Right ventricle myocardium superior (tissue), 1 donor: ENCODE results near the gene SIRPB1. TPM values are rescaled to one million over a fixed set of nuclear protein-coding genes. Genes with fewer than 3 reads are reported as not detected.
"Not testable (repeated sequence)": the region's sequence is repeated elsewhere in the genome, so short reads cannot be mapped to it uniquely, and the experiment has no call there.

Experiments
- ATAC-seq: fragments of 200-7000 bp; cut with Tn5 transposase; one replicate; pipeline ENCODE4 v1.9.1; 2020; ENCODE audit warnings: mild to moderate bottlenecking; ENCODE audit not compliant: poor library complexity
- DNase-seq: peaks from one replicate; pipeline ENCODE4 v3.0.0-alpha.2; 2020
- intact Hi-C: fragments of 100-400 bp; cut with DNase I; formaldehyde crosslinking; loops from one replicate; pipeline ENCODE4 v1.11.2; 2022
- total RNA-seq: library from RNA; stranded (reverse); fragmentation: NEBNext Ultra II Directional; extraction: Animal tissue kit (Norgen Biotek cat#: 25700); gene quantifications from one replicate; pipeline ENCODE4 v1.2.1, GENCODE V29; 2021
- donor health status: DM: no; HTN: yes; CAD: no; lungs with severe emphysema.

The SIRPB1 gene
- total RNA-seq, 1 donor from 2014 or later, result 0.35 TPM

GRCh38 chr20:1644101-1644962, 24.5 kb upstream of the SIRPB1 start:
- intact Hi-C loops, result no loop called here
- no peak for DNase-seq

GRCh38 chr20:1638643-1639042, 18.8 kb upstream of the SIRPB1 start:
- intact Hi-C loops, ATAC-seq, DNase-seq: not testable (repeated sequence)

More at GRCh38 chr20:1644101-1644962, 24.5 kb upstream of the SIRPB1 start:
- no peak for ATAC-seq

- ATAC-seq (no peak), DNase-seq (no peak)
- intact Hi-C loops, result no loop called here
These were observed 17.9 kb upstream of the SIRPB1 start for GRCh38 chr20:1637755-1638154.

GRCh38 chr20:1637226-1637625, 17.4 kb upstream of the SIRPB1 start:
- intact Hi-C loops, result no loop called here
- DNase-seq (no peak), ATAC-seq (no peak)

GRCh38 chr20:1636621-1637020, 16.8 kb upstream of the SIRPB1 start:
- intact Hi-C loops, result no loop called here
- no peak for ATAC-seq
- no peak for DNase-seq

GRCh38 chr20:1635291-1635979, 15.6 kb upstream of the SIRPB1 start:
- DNase-seq (no peak), ATAC-seq (no peak)
- intact Hi-C loops, result no loop called here

- DNase-seq (no peak), ATAC-seq (no peak)
- intact Hi-C loops, result no loop called here
These were observed 13.7 kb upstream of the SIRPB1 start for GRCh38 chr20:1633535-1633934.

- intact Hi-C loops, result no loop called here
- DNase-seq (no peak), ATAC-seq (no peak)
These were observed 12.4 kb upstream of the SIRPB1 start for GRCh38 chr20:1632178-1632577.

- DNase-seq (no peak), ATAC-seq (no peak)
- intact Hi-C loops, result no loop called here
These were observed 11.7 kb upstream of the SIRPB1 start for GRCh38 chr20:1631309-1632151.

- ATAC-seq (no peak), DNase-seq (no peak)
- intact Hi-C loops, result no loop called here
These were observed 10.4 kb upstream of the SIRPB1 start for GRCh38 chr20:1630186-1630585.

- intact Hi-C loops, result loop anchor here (5.0 kb wide), 1 partner anchor 52 kb away; no protein-coding TSS in a partner anchor
- ATAC-seq (no peak), DNase-seq (no peak)
These were observed 9.5 kb upstream of the SIRPB1 start for GRCh38 chr20:1629321-1629720.

GRCh38 chr20:1628621-1629020, 8.8 kb upstream of the SIRPB1 start:
- DNase-seq, result no peak

GRCh38 chr20:1627200-1627550, 7.4 kb upstream of the SIRPB1 start:
- ATAC-seq (no peak), DNase-seq (no peak)
- intact Hi-C loops, result loop anchor here (5.0 kb wide), 1 partner anchor 50 kb away; no protein-coding TSS in a partner anchor

More at GRCh38 chr20:1628621-1629020, 8.8 kb upstream of the SIRPB1 start:
- ATAC-seq, result no peak
- intact Hi-C loops, result loop anchor here (5.0 kb wide), 1 partner anchor 51 kb away; no protein-coding TSS in a partner anchor

- ATAC-seq (no peak), DNase-seq (no peak)
- intact Hi-C loops, result loop anchor here (5.0 kb wide), 1 partner anchor 49 kb away; no protein-coding TSS in a partner anchor
These were observed 6.9 kb upstream of the SIRPB1 start for GRCh38 chr20:1626528-1627199.

- DNase-seq (no peak), ATAC-seq (no peak)
- intact Hi-C loops, result loop anchor here (5.0 kb wide), 1 partner anchor 48 kb away; no protein-coding TSS in a partner anchor
These were observed 5.4 kb upstream of the SIRPB1 start for GRCh38 chr20:1625083-1625690.

GRCh38 chr20:1623501-1624205, 3.8 kb upstream of the SIRPB1 start:
- no peak for ATAC-seq
- intact Hi-C loops, result no loop called here
- no peak for DNase-seq

- ATAC-seq (no peak), DNase-seq (no peak)
- intact Hi-C loops, result no loop called here
These were observed 2.6 kb upstream of the SIRPB1 start for GRCh38 chr20:1622450-1622849.
